Stimulated activated CD8-positive, alpha-beta memory T cell treated with anti-CD3 and anti-CD28 coated beads, Interleukin-4, amount 100 ng/mL, for 4 hours (primary cell): ENCODE results near the gene TSEN15.
"Not testable (repeated sequence)": the region's sequence is repeated elsewhere in the genome, so short reads cannot be mapped to it uniquely, and the experiment has no call there.

Source experiments
- DNase-seq, 2 donors: peaks; one replicate each; pipeline ENCODE4 v3.0.0-alpha.2; 2020; ENCODE audit warnings: low read depth in 2 of 2, low spot score in 1 of 2

The TSEN15 gene

DNA sequence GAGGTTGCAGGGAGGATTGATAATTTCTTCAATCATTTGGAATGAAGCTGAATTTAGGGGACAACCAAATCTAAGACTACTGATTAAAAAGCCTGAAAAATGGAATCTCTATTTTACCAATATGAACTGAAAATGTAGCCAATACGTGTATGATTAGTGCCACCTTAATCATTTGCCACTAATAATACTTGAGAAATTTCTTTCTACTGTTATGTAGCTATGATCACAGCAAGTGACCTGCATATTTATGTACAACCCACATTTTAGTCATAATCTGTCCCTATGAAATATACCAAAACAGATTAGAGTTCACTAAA is 20.5 kb upstream of the TSEN15 start:
- DNase-seq, result no peak

DNA sequence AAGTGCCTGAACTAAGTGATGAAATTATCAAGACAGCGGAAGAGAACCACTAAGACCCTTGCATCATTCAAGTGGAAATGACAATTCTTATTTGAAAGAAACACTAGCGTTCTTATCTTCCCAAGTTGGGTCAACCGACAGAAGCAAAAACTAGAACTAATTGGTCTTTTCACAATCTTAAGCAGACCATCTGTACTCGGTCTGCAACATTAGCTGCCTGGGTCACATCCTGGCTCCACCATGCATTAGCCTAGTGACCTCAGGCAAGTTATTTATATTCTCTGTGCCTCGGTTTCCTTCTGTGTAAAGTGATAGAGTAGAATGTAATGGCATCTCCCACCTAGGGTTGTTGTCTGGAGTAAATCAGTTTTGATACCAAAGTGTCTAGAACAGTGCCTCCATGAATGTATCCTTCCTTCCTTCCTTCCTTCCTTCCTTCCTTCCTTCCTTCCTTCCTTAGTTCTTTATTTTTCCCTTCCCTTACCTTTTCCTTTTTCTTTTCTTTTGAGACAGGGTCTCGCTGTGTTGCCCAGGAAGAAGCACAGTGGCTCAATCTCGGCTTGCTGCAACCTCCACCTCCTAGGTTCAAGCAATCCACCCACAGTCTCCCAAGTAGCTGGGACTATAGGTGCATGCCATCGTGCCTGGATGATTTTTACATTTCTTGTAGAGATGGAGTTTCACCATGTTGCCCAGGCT is 20.0 kb upstream of the TSEN15 start:
- no peak for DNase-seq

DNA sequence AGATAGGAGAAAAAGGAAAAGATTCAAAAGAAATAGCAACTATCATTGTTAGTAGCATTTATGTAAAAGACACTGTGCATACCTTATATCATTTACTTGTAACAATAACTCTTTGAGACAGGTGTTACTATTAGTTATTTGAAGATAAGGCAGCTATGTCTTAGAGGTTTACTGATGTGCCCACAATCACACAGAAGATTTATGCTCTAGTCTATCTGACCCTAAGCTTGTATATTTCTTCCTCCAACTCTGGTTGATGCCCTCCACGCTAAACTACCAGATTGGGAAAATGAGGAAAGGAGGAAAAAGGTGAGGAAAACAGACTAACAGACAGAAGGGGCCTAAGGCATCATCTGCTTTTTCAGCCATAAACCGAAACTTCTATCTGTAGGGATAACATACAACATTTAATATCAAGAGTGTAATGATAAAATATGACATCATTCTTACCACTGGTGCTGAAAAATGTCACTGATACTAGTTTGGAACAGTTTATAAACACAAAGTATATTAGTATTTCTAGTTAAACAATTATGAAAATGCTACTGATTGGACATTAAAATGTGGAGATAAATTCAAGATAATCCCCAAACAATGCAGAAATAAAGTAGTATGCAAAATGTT is 19.1 kb upstream of the TSEN15 start:
- DNase-seq, result no peak

- no peak for DNase-seq
Measured at GRCh38 chr1:184032930-184033418, 18.6 kb upstream of the TSEN15 start.

- DNase-seq, result no peak
Measured at GRCh38 chr1:184033711-184034167, 17.8 kb upstream of the TSEN15 start.

DNA sequence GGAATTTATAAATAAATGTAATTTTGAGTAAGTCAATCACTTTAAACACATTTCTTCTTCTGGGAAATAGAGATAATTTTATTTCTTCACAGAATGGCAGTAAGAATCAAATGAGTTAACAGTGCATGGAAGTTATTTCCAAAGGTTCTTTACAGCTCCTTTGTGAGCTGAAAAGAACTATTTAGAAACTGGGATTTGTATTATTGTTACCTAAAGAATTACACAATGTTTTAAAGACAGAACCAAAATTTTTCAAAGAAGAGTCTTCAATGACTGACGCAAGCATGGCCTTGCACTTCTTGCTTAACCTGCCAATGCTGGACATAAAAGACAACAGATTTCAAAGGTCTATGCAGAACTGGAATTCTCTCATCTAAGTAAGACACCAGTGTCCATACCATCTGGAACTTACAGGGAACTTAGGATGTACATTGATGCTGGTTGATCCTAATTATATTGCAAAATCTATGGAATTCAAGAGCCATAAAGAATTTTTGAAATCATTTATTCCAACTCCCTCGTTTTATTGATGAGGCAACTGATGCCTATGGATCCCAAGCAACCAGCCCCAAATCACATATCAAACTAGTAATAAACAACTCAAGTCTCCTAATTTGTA is 16.7 kb upstream of the TSEN15 start:
- DNase-seq, result no peak

GRCh38 chr1:184035719-184036516 is 15.6 kb upstream of the TSEN15 start:
- DNase-seq, result no peak

DNA sequence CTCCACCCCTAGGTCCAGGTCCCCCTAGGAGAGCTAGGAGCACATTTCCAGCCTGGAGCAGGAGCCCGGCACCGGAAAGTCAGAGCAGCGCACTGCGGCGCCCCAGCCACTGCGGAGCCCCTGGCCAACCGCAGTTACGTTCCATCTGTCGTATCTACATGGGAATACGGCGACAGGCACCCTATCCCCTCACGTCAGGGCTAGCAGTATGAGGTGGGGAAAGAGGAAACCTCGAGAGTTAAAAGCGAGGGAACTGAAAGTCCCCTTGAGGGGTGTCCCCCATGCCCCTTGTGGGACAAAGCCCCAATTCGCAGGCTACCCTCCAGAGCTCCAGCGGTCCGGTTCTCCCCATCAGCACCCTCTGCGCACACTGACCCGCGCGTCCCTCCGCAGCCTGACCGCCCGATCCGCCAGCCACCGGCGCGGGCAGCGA is 15.0 kb upstream of the TSEN15 start:
- DNase-seq, result no peak

- no peak for DNase-seq
Measured at GRCh38 chr1:184037849-184038591, 13.5 kb upstream of the TSEN15 start.

DNA sequence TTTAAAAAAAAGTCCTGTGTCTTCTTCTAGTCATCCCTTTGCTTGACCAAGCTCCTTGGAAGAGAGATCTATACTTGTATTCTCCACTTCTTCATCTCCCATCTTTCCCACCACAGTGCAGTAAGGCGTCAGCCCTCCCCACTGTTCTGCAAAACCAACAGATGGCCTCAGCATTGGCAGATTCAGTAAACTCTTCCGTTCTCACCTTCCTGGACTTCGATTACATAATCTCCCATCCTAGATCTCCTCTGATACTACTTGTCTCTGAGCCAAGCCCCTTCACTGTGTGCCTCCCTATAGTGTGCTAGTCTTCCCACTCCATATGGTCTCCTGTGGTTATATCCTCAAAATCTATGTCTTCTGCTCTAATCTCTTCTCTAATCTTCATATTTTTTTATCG is 12.4 kb upstream of the TSEN15 start:
- no peak for DNase-seq

DNA sequence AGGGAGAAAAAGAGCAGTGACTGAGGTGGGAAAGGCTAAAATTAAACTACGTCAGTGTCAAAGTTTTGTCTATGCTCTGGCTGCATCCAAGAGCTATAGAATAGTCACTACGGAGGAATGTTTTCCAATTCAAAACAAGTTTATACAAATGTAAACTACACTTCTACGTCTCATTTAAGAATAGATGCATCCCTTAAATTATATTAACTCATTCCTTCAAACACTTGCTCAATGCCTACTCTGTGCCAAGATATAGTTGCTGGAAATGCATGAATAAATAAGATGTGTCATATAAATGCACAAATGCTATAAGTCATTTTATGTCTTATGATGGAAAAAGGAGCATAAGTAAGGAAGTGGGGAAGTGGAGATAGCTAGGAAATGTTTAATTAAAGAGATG is 9.8 kb upstream of the TSEN15 start:
- DNase-seq, result no peak

DNA sequence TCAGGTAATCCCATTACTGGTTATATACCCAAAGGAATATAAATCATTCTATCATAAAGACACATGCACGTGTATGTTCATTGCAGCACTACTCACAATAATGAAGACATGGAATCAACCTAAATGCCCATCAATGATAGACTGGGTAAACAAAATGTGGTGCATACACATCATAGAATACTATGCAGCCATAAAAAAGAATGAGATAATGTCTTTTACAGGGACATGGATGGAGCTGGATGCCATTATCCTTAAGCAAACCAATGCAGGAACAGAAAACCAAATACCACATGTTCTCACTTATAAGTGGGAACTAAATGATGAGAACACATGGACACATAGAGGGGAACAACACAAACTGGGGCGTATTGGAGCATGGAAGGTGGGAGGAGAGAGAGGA is 8.2 kb upstream of the TSEN15 start:
- not testable (repeated sequence) for DNase-seq

GRCh38 chr1:184044603-184045376 is 6.7 kb upstream of the TSEN15 start:
- no peak for DNase-seq

GRCh38 chr1:184047541-184047940 is 4.0 kb upstream of the TSEN15 start:
- not testable (repeated sequence) for DNase-seq

GRCh38 chr1:184048561-184049240 is 2.8 kb upstream of the TSEN15 start:
- no peak for DNase-seq

DNA sequence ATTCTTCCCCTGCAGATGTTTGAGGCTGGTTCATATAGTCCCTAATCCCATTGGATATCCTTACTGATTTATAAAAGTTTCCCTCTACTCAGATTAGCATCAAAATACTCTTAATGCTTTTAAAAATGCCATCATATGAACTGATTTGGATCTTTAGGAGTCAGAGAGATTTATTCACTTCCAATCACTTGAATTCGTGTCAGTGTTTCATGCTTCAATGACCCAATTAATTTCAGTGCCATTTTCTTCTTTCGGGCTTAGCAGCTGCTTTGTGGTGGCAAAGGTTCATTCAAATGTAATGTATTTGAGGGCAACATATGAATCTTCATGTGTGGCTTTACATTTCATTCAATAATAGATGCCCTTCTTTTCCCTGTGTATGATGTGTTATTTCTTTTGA is 2.2 kb upstream of the TSEN15 start:
- no peak for DNase-seq

- DNase-seq, result no peak
Measured at GRCh38 chr1:184049836-184050468, 1.6 kb upstream of the TSEN15 start.

GRCh38 chr1:184050636-184051035 is 894 bp upstream of the TSEN15 start:
- no peak for DNase-seq

DNA sequence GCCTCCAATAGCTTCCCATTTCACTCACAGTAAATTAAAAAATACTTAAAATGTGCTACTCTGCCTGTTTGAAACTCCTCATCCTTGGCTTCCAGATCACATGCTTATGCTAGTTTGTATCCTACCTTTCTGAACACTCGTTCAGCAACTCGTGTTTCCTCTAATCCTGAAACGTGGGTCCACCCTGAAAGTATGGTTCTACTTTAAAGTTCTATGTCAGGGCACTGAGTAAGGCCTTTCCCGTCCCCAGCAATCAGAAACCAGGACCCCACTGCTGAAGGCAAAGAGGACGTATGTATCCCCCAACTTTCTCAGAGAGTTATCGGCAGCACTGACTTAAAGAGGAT is 419 bp upstream of the TSEN15 start:
- DNase-seq, result no peak
